GM21619 (cell line): ENCODE data around the gene ANO9.

Experiments used
- ATAC-seq: cut with Tn5 transposase; IDR thresholded peaks from one replicate; pipeline ENCODE4 v1.9.1; 2021; ENCODE audit not compliant: unreplicated experiment

ANO9 gene

GRCh38 chr11:441418-442274, at the start of gene ANO9:
Gene ANO9, minus strand, starts transcription at chr11:442011. Its CDS starts 85 bp downstream, at chr11:441926.
- no peak for ATAC-seq

- ATAC-seq: no peak
Observed at GRCh38 chr11:491358-491757, 49.5 kb upstream of the ANO9 start.

- no peak for ATAC-seq
Observed at GRCh38 chr11:490930-491260, 49.1 kb upstream of the ANO9 start.

- no peak for ATAC-seq
Observed at GRCh38 chr11:490186-490929, 48.5 kb upstream of the ANO9 start.

GRCh38 chr11:489610-490185, 47.9 kb upstream of the ANO9 start:
- no peak for ATAC-seq

- ATAC-seq: no peak
Observed at GRCh38 chr11:488992-489391, 47.2 kb upstream of the ANO9 start.

GRCh38 chr11:488579-488978, 46.8 kb upstream of the ANO9 start:
- ATAC-seq: no peak

- no peak for ATAC-seq
Observed at GRCh38 chr11:488062-488461, 46.3 kb upstream of the ANO9 start.

GRCh38 chr11:487571-488021, 45.8 kb upstream of the ANO9 start:
- no peak for ATAC-seq

- no peak for ATAC-seq
Observed at GRCh38 chr11:486189-486588, 44.4 kb upstream of the ANO9 start.

- ATAC-seq: no peak
Observed at GRCh38 chr11:484616-485015, 42.8 kb upstream of the ANO9 start.

GRCh38 chr11:479311-479710, 37.5 kb upstream of the ANO9 start:
- no peak for ATAC-seq

- ATAC-seq: no peak
Observed at GRCh38 chr11:477052-477715, 35.4 kb upstream of the ANO9 start.

GRCh38 chr11:476416-476815, 34.6 kb upstream of the ANO9 start:
- ATAC-seq: no peak

- no peak for ATAC-seq
Observed at GRCh38 chr11:475941-476340, 34.1 kb upstream of the ANO9 start.

- ATAC-seq: no peak
Observed at GRCh38 chr11:474914-475506, 33.2 kb upstream of the ANO9 start.

- no peak for ATAC-seq
Observed at GRCh38 chr11:473962-474785, 32.4 kb upstream of the ANO9 start.

GRCh38 chr11:473415-473814, 31.6 kb upstream of the ANO9 start:
- ATAC-seq: no peak

- ATAC-seq: no peak
Observed at GRCh38 chr11:472816-473215, 31.0 kb upstream of the ANO9 start.

- ATAC-seq: no peak
Observed at GRCh38 chr11:472272-472671, 30.5 kb upstream of the ANO9 start.
